ENCODE data around the gene RFWD3.

The RFWD3 gene

DNA sequence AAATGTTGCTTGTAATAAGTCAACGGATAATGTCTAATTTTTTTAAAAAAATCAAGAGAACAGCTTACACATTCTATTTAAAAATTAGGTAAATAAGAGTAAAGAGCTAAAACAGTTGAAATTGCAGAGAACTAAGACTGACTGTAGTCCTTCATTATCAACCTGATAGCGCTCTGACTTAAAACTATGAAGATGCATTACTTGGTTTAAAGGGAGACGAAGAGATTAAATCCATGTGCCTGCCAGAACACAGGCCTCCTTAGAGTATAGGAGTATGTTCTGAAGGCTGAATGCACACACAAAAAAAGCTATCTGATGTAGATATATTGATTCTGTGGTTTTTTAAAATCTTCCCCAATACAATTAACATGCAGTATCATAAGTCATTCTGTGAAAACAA lies 88.2 kb downstream of the RFWD3 start:
- DNase-seq = no peak

DNA sequence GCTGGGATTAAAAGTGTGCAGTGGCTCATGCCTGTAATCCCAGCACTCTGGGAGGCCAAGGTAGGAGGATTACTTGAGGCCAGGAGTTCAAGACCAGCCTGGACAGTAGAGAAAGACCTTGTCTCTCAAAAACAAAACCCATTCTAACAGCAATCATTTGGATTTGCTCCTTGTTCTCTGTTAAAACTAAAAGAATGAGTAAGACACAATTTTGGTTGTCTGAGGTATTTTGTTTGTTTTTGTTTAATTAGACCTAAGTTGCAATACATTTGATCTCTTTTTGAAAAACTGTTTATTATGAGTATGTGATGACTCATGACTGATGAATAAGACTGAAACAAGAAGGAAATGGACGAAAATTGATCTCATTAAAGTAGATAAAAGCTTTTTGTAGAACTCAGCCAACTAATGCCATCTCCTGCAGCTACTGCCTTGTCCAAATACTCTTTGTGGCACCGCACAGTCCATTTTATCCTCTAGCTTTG lies 88.8 kb downstream of the RFWD3 start:
- DNase-seq = no peak

DNA sequence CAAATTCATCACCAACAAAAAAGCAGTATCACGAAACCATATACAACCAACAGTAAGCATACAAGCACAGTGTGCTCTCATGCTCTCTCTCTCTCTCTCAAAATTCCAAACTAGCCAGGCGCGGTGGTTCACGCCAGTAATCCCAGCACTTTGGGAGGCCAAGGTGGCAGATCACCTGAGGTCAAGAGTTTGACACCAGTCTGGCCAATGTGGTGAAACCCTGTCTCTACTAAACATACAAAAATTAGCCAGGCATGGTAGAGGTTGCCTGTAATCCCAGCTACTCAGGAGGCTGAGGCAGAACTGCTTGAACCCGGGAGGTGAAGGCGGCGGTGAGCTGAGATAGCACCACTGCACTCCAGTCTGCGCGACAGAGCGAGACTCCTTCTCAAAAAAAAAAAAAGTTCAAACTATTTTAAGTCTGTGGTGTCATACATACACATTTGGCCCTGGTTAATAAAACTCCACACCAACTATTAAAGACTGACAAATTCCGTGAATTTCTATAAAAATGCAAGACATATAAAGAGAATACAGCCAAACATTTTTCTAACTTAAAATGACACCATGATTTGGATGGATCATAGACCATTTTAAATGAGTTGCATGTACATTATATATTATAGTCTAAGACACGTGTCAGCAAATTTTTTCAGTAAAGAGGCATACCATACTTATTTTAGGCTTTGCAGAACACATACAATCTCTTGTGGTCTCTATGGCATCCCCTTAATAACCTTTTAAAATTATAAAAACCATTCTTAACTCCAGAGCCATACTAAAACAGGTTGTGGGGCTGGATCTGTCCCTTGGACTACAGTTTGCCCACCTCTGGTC lies 90.7 kb downstream of the RFWD3 start:
- no peak for DNase-seq

DNA sequence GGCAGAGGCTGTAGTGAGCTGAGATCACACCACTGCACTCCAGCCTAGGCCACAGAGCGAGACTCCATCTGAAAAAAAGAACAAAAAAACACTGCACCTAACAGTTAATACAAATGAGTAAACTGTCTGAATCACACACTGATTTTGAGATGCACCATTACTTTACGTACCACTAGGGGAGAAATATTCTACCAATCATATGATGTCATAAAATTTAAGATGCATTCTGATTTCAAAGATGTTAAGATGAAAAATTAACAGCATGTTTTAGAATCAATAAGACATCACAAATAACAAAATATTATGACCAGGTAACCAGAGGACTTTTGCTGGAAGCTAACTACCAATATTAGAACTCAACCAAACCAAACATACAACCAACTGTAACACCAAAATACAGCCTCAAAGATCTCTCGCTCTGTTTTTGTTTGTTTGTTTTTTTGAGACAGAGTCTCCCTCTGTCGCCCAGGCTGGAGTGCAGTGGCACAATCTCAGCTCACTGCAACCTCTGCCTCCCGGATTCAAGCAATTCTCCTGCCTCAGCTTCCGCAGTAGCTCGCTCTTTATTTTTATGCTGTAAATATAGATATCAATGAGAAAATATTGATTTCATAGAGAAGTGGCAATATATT lies 91.4 kb downstream of the RFWD3 start:
- no peak for DNase-seq

DNA sequence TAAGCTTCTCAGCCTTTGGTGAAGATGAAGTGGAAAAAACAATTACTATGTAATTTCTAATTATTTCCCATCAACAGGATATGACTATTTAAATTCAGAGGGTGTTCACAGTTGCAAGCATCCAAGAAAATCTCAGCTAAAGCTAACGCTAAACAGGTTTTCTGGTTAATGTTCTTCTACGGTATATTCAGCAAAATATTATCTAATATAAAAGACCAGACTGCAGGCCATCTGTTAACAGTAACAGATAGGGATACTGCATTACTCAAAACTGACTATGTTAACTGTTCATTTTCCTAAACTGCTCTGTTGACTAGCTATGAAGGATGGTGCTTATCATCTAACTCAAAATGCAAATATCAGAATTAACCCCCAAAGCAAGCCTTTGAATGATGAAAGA lies 92.5 kb downstream of the RFWD3 start:
- DNase-seq = no peak

DNA sequence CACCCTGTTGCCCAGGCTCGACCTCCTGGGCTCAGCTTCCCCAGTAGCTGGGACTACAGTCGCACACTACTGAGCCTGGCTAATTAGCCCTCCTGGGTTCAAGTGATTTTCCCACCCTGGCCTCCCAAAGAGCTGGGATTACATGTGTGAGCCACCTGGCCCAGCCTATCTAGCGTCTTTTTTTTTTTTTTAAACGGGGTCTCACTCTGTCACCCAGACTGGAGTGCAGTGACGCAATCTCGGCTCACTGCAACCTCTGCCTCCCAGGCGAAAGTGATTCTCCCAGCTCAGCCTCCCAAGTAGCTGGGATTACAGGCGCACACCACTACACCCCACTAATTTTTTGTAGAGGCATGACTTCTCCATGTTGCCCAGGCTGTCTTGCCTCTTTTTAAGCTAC lies 93.1 kb downstream of the RFWD3 start:
- no peak for DNase-seq
